Activated CD4-positive, CD25-positive, alpha-beta regulatory T cell treated with anti-CD3 and anti-CD28 coated beads, Interleukin-2, amount 50 U/mL, for 16 hours (primary cell): ENCODE data around the gene PCDHGB7.
"Not testable (repeated sequence)": the region's sequence is repeated elsewhere in the genome, so short reads cannot be mapped to it uniquely, and the experiment has no call there.

Experiments
- DNase-seq: peaks from one replicate; pipeline ENCODE4 v3.0.0-alpha.2; 2020; ENCODE audit warnings: low read depth, low spot score

Gene PCDHGB7

GRCh38 chr5:141417494-141418172 is at the start of gene PCDHGB7:
TSS of gene PCDHGB7 (plus strand) at chr5:141417677. CDS start at chr5:141417860, 183 bp downstream.
- not testable (repeated sequence) for DNase-seq

- DNase-seq: no peak
Observed at GRCh38 chr5:141369994-141370848, 47.3 kb upstream of the PCDHGB7 start, which contains the start of gene PCDHGB3. TSS of gene PCDHGB3 (plus strand) at chr5:141370242. CDS start at chr5:141370395, 153 bp downstream.

GRCh38 chr5:141371572-141372475 is 45.7 kb upstream of the PCDHGB7 start:
- DNase-seq: no peak

GRCh38 chr5:141373673-141374317 is 43.7 kb upstream of the PCDHGB7 start, which contains the start of gene PCDHGA6:
TSS of gene PCDHGA6 (plus strand) at chr5:141373891. CDS start at chr5:141374084, 193 bp downstream.
- DNase-seq: no peak

GRCh38 chr5:141374627-141375026 is 42.9 kb upstream of the PCDHGB7 start:
- DNase-seq: no peak

- not testable (repeated sequence) for DNase-seq
Observed at GRCh38 chr5:141375444-141376155, 41.9 kb upstream of the PCDHGB7 start.

GRCh38 chr5:141382469-141383294 is 34.8 kb upstream of the PCDHGB7 start, which contains the start of gene PCDHGA7:
TSS of gene PCDHGA7 (plus strand) at chr5:141382742. CDS start at chr5:141382900, 158 bp downstream.
- no peak for DNase-seq

- no peak for DNase-seq
Observed at GRCh38 chr5:141383345-141383744, 34.1 kb upstream of the PCDHGB7 start.

GRCh38 chr5:141384471-141385267 is 32.8 kb upstream of the PCDHGB7 start:
- DNase-seq: no peak

- DNase-seq: not testable (repeated sequence)
Observed at GRCh38 chr5:141387557-141388311, 29.7 kb upstream of the PCDHGB7 start, which contains the start of gene PCDHGB4. TSS of gene PCDHGB4 (plus strand) at chr5:141387698. CDS start at chr5:141387885, 187 bp downstream.

GRCh38 chr5:141388661-141389060 is 28.8 kb upstream of the PCDHGB7 start:
- no peak for DNase-seq

- DNase-seq: no peak
Observed at GRCh38 chr5:141389153-141390042, 28.1 kb upstream of the PCDHGB7 start.

- no peak for DNase-seq
Observed at GRCh38 chr5:141392429-141393198, 24.9 kb upstream of the PCDHGB7 start, which contains the start of gene PCDHGA8. TSS of gene PCDHGA8 (plus strand) at chr5:141392633. CDS start at chr5:141392814, 181 bp downstream.

- no peak for DNase-seq
Observed at GRCh38 chr5:141393267-141393666, 24.2 kb upstream of the PCDHGB7 start.

GRCh38 chr5:141394401-141395187 is 22.9 kb upstream of the PCDHGB7 start:
- not testable (repeated sequence) for DNase-seq
